DMS 273 treated with DMSO at 0.1 percent for 48 hours (cell line): ENCODE measurements around the gene HACD3.

Source experiments
- DNase-seq: peaks from one replicate; lab custom pipeline; 2025; lab: John Stamatoyannopoulos, UW

Gene HACD3

GRCh38 chr15:65530318-65531111, at the start of gene HACD3:
Gene HACD3 (plus strand): TSS chr15:65530463. CDS start chr15:65530632, 169 bp downstream.
- DNase-seq, result peak; percentile 5

GRCh38 chr15:65484876-65485275, 45.4 kb upstream of the HACD3 start:
- no peak for DNase-seq

- no peak for DNase-seq
Observed at GRCh38 chr15:65494076-65494475, 36.2 kb upstream of the HACD3 start.

- DNase-seq, result no peak
Observed at GRCh38 chr15:65509321-65509720, 20.9 kb upstream of the HACD3 start.

- no peak for DNase-seq
Observed at GRCh38 chr15:65512189-65512588, 18.1 kb upstream of the HACD3 start.

GRCh38 chr15:65512807-65513416, 17.4 kb upstream of the HACD3 start:
- no peak for DNase-seq

- peak; percentile 69 for DNase-seq
Observed at GRCh38 chr15:65516997-65517865, 13.0 kb upstream of the HACD3 start, which contains the start of gene DPP8. Gene DPP8 (minus strand): TSS chr15:65517689. CDS start chr15:65512553, 5,136 bp downstream.

GRCh38 chr15:65517866-65518207, 12.4 kb upstream of the HACD3 start:
- DNase-seq, result no peak

GRCh38 chr15:65518633-65519285, 11.5 kb upstream of the HACD3 start:
- no peak for DNase-seq

GRCh38 chr15:65521350-65521749, 8.9 kb upstream of the HACD3 start:
- no peak for DNase-seq

- DNase-seq, result no peak
Observed at GRCh38 chr15:65524226-65524625, 6.0 kb upstream of the HACD3 start.

GRCh38 chr15:65525622-65526021, 4.6 kb upstream of the HACD3 start:
- no peak for DNase-seq

- DNase-seq, result no peak
Observed at GRCh38 chr15:65528461-65529060, 1.7 kb upstream of the HACD3 start.

GRCh38 chr15:65529762-65530317, 423 bp upstream of the HACD3 start:
- no peak for DNase-seq

GRCh38 chr15:65532738-65533051, 2.4 kb downstream of the HACD3 start:
- DNase-seq, result no peak

- DNase-seq, result no peak
Observed at GRCh38 chr15:65533057-65533756, 2.9 kb downstream of the HACD3 start.

GRCh38 chr15:65535192-65535591, 4.9 kb downstream of the HACD3 start:
- DNase-seq, result no peak

- no peak for DNase-seq
Observed at GRCh38 chr15:65540314-65540713, 10.1 kb downstream of the HACD3 start.

GRCh38 chr15:65541231-65541820, 11.1 kb downstream of the HACD3 start:
- DNase-seq, result no peak

- DNase-seq, result no peak
Observed at GRCh38 chr15:65547841-65548240, 17.6 kb downstream of the HACD3 start.
